SKM-1 treated with dmso at 0.1 percent for 144 hours (cell line): Measurements from ENCODE around the gene BCL2L12.
"Not testable (repeated sequence)": the region's sequence is repeated elsewhere in the genome, so short reads cannot be mapped to it uniquely, and the experiment has no call there.

ENCODE experiments used
- DNase-seq: peaks from one replicate; lab custom pipeline; 2025; ENCODE audit not compliant: unreplicated experiment; lab: John Stamatoyannopoulos, UW

BCL2L12 gene

GRCh38 chr19:49704888-49705642, 39.3 kb downstream of the BCL2L12 start:
- DNase-seq: no peak

- DNase-seq: no peak
These were observed 40.2 kb downstream of the BCL2L12 start for GRCh38 chr19:49705919-49706318.

- DNase-seq: no peak
These were observed 44.7 kb downstream of the BCL2L12 start for GRCh38 chr19:49710372-49710951.

- no peak for DNase-seq
These were observed 46.7 kb downstream of the BCL2L12 start for GRCh38 chr19:49712397-49712859.

- no peak for DNase-seq
These were observed 47.6 kb downstream of the BCL2L12 start for GRCh38 chr19:49713236-49713845.

- no peak for DNase-seq
These were observed 50.4 kb downstream of the BCL2L12 start for GRCh38 chr19:49716154-49716553.

- DNase-seq: no peak
These were observed 52.8 kb downstream of the BCL2L12 start for GRCh38 chr19:49718511-49718910.

- DNase-seq: no peak
These were observed 53.3 kb downstream of the BCL2L12 start for GRCh38 chr19:49718991-49719390.

GRCh38 chr19:49719420-49719819, 53.7 kb downstream of the BCL2L12 start:
- DNase-seq: not testable (repeated sequence)
